Stimulated activated CD4-positive, alpha-beta T cell treated with anti-CD3 and anti-CD28 coated beads, Interleukin-1b, Interleukin-23, amount 100 ng/mL, for 4 hours (primary cell): ENCODE results near the gene TGOLN2.
"Not testable (repeated sequence)": the region's sequence is repeated elsewhere in the genome, so short reads cannot be mapped to it uniquely, and the experiment has no call there.

Experiments used
- DNase-seq, 2 donors: peaks; one replicate each; pipeline ENCODE4 v3.0.0-alpha.2; 2020; ENCODE audit warnings: low read depth in 2 of 2

Gene TGOLN2

GRCh38 chr2:85340034-85340892 lies 12.5 kb upstream of the TGOLN2 start:
- DNase-seq, result no peak

DNA sequence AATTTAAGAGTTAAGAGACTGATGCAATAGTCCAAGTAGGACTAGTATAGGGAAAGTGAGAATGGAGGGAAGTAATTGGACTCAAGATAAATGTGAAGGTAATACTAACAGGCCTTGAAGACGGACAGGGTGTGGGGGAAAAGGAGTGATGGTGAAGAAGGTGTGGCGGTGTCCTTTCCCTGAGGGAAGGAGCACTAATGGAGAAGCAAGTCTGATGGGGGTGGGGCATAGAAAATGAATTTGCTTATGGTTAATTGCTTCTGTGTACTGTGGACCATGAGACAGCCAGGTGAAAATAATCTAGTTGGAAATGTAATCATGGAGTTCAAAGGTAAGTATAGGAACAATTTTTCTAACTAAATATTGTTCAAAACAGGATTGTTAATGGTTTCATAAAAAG lies 7.1 kb upstream of the TGOLN2 start:
- no peak for DNase-seq

DNA sequence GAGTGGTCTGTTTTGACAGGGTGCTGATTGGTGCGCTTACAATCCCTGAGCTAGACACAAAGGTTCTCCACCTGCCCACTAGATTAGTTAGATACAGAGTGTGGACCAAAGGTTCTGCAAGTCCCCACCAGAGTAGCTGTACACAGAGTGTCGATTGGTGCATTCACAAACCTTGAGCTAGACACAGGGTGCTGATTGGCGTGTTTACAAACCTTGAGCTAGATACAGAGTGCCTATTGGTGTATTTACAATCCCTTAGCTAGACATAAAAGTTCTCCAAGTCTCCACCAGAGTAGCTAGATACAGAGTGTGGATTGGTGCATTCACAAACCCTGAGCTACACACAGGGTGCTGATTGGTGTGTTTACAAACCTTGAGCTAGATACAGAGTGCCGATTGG lies 6.1 kb upstream of the TGOLN2 start:
- DNase-seq, result not testable (repeated sequence)

GRCh38 chr2:85330839-85331636 lies 3.2 kb upstream of the TGOLN2 start:
- DNase-seq, result no peak

DNA sequence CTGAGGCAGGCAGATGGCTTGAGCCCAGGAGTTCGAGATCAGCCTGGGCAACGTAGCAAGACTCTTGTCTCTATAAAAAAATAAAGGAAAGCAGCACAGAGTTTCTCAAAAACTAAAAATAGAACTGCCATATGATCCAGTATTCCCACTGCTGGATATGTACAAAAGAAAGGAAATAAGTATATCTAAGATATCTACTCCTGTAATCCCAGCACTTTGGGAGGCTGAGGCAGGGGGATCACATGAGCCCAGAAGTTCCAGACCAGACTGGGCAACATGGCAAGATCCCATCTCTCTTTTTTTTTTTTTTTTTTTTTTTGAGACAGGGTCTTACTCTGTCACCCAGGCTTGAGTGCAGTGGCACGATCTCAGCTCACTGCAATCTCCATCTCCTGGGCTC lies 1.9 kb upstream of the TGOLN2 start:
- not testable (repeated sequence) for DNase-seq

DNA sequence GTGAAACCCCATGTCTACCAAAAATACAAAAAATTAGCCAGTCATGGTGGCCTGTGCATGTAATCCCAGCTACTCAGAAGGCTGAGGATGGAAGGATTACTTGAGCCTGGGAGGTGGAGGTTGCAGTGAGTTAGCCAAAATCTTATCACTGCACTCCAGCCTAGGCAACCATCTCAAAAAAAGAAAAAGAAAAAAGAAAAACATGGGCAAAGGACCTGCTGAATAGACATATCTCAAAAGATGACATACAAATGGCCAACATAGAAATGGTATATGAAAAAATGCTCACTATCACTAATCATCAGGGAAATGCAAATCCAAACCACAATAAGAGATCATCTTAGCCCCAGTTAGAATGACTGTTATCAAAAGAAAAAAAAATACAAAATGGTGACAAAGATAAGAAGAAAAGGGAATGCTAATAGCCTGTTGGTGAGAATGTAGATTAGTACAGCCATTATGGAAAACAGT lies 1.4 kb upstream of the TGOLN2 start:
- no peak for DNase-seq

DNA sequence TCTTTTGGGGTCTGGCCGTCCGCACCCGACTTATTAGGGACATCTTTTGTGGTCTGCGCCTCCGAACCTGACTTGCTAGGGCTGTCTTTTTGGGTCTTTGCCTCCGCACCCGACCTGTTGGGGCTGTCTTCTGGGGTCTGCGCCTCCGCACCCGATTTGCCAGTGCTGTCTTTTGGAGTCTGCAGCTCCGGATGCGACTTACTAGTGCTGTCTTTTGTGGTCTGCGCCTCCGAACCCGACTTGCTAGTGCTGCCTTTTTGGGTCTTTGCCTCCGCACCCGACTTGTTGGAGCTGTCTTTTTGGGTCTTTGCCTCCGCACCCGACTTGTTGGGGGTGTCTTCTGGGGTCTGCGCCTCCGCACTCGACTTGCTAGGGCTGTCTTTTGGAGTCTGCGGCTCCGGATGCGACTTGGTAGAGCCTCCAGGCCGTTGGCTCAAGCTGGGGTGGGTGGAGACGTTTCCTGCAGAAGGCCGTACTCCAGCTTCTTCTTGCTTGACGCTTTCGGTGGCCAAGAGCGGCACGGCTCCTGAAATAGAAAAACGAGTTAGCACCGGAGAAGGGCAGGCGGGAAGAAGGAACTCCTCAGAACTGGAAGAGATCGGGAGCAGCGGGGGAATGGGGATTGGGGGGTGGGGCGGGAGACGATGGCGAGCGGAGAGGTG lies 498 bp downstream of the TGOLN2 start:
- peak in 1 of 2 donors; percentile 42 for DNase-seq

- DNase-seq, result no peak
Observed at GRCh38 chr2:85326406-85327159, 1.2 kb downstream of the TGOLN2 start.

DNA sequence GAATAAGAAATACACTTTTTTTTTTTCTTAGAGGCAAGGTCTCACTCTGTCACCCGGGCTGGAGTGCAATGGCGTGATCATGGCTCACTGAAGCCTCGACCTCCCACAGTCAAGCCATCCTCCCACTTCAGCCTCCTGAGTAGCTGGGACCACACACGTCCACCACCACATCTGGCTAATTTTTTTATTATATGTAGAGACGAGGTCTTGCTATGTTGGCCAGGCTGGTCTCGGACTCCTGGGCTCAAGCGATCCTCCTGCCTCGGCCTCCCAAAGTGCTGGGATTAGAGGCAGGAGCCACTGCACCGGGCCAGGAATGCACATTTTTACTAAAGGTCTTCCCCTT lies 2.4 kb downstream of the TGOLN2 start:
- DNase-seq, result no peak

GRCh38 chr2:85324639-85325465 lies 2.9 kb downstream of the TGOLN2 start:
- no peak for DNase-seq

- DNase-seq, result not testable (repeated sequence)
Observed at GRCh38 chr2:85323988-85324367, 3.8 kb downstream of the TGOLN2 start.

GRCh38 chr2:85323351-85323987 lies 4.3 kb downstream of the TGOLN2 start:
- no peak for DNase-seq

DNA sequence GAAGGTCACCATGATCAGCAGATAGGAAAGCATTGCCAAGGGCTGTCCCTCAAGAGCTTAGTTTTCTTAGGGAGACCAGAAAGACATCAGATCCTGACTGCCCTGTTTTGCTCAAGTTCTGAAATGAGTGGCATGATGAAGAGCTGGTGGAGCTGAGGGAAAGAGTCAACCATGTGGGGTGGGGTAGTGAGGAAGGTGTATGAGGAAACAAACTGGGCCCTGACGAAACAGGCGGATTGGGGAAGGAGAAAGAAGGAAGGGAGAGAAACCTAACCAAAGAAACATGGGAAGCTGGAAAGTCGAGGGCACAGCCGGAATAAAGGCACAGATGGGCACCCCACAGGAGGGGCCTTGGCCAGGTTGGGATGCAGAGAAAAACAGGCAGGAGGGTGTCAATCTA lies 8.0 kb downstream of the TGOLN2 start:
- DNase-seq, result no peak

DNA sequence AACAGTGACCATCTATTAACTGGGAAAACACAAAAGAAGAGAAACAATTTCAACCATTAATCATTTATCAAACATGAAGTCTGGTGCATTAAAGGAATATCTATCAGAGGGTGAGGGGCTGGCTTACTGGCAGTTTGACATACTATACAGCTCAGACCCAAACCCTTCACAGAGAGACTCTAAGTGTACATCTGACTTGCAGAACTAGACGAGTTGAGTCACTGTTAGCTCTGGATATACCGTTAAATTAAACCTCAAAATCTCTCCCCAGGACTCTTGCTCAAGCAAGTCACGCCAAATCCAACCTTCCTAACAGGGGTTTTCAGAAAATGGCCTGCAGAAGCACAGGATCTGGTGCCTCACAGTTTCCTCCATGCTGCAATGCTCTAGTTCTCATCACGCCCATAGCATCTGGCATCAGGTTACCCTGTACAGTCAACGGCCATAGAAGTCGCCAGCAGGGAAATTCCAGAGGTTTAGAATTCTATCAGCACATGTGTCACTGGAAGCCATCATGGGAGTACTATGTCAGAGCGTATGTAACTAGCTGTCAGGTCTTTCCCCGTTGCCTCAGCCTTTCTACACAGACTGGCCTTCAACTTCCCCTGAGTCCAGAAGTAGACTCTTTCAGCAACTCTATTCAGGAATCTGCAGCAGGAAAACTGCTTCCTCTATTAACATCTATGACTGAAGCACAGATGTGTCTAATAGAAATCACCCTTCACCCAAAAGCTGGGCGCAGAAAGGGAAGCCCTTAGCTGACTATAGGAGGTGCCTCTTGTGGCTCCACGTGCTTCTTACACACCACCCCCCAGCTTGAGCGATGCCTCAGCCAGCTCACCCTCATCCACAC lies 9.3 kb downstream of the TGOLN2 start:
- DNase-seq, result no peak

GRCh38 chr2:85315921-85316320 lies 11.9 kb downstream of the TGOLN2 start:
- not testable (repeated sequence) for DNase-seq

- DNase-seq, result no peak
Observed at GRCh38 chr2:85314884-85315242, 12.9 kb downstream of the TGOLN2 start.

DNA sequence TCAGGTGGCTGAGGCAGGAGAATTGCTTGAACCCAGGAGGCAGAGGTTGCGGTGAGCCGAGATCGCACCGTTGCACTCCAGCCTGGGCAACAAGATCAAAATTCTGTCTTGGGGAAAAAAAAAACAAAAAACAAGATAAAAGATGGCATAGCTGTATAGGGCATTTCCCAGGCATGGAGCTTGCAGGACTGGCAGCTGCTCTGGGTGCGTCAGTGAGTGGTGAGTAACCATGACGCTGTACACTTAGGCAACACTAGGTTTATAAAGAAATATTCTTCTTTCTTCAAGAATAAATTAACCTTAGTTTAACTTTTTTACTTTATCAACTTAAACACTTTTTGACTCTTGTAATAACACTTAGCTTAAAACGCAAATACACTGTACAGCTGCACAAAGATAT lies 15.4 kb downstream of the TGOLN2 start:
- no peak for DNase-seq

DNA sequence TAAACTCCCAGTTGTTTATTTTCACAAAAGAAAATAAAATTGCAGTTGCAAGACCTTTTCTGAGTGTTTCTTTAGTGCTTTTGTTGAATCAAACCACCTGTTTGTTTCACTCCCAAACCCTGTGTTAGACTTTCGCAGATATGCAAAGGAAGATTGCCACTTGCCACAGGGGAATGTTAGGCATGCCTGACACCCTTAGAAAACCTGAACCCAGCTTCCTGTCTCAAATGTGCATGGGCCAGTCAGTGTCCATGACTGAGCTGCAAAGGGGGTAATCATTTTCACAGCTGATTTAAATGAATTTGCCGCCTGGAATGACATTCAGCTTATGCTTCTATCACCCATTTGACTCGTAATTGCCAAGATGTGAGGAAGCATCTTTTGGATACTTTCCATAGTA lies 17.5 kb downstream of the TGOLN2 start:
- DNase-seq, result no peak

DNA sequence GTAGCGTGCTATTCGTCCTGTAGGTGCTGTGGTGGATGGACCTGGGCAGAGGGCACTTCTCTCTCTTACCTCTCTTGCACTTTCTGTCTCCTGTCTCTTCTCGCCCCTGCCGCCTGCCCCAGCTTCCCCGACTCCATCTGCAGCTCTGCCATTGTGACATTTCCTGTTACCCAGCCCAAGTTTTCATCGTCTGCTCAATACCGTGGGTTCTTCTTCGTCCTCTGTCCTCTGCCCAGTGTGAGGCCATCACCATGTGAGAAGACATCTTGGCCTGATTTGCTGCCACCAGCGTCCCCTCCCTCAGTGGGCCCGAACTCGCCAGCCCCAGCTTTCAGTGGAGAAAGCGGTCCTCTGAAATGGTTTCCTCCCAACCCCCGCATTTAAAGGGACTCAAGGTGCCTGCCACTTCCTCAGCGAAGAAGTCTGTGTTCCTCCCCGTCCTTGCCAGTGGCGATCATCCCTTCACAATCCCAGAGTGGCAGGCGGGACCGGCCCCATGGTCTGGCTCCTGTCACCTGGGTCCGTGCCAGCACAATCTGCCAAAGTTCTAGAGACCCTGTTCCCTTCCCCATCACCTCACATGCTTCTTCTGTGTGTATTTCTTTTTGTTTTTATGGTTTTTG lies 18.0 kb downstream of the TGOLN2 start:
- DNase-seq, result no peak
